GM13976 (cell line): Measurements from ENCODE around the gene RPL22.
A peak's percentile ranks its signal among the peaks of the same experiment; 100 is the strongest.
"Not testable (repeated sequence)": the region's sequence is repeated elsewhere in the genome, so short reads cannot be mapped to it uniquely, and the experiment has no call there.

Experiments
- DNase-seq: peaks from one replicate; pipeline ENCODE4 v3.0.0; 2012; ENCODE audit warnings: low spot score
- CTCF ChIP-seq: IDR thresholded peaks from 2 replicates; pipeline ENCODE4 v1.5.1; 2012; ENCODE audit warnings: borderline replicate concordance, mild to moderate bottlenecking; ENCODE audit not compliant: insufficient read depth; ENCODE audit errors: extremely low read depth, missing control alignments, control extremely low read depth
- in situ Hi-C: fragments of 300-500 bp; cut with MboI; formaldehyde crosslinking; loops from one replicate; pipeline ENCODE4 v1.12.0; 2022; ENCODE audit warnings: low sequenced_read_pairs, mixed read lengths, inconsistent platforms; ENCODE audit not compliant: unreplicated experiment

The RPL22 gene

GRCh38 chr1:6220236-6220635 lies 20.8 kb upstream of the RPL22 start:
- in situ Hi-C loops = no loop called here
- no peak for TF ChIP-seq CTCF
- no peak for DNase-seq

- in situ Hi-C loops, DNase-seq: not testable (repeated sequence)
These were observed 20.2 kb upstream of the RPL22 start for GRCh38 chr1:6219641-6220040.

GRCh38 chr1:6218375-6219164 lies 19.2 kb upstream of the RPL22 start:
- in situ Hi-C loops = no loop called here
- no peak for DNase-seq
- no peak for TF ChIP-seq CTCF

GRCh38 chr1:6212193-6212959 lies 13.0 kb upstream of the RPL22 start:
- no peak for TF ChIP-seq CTCF
- in situ Hi-C loops = no loop called here
- DNase-seq = peak; percentile 68

GRCh38 chr1:6211731-6212130 lies 12.3 kb upstream of the RPL22 start:
- DNase-seq = no peak
- in situ Hi-C loops = no loop called here
- no peak for TF ChIP-seq CTCF

- TF ChIP-seq CTCF = no peak
- in situ Hi-C loops = no loop called here
- no peak for DNase-seq
These were observed 11.4 kb upstream of the RPL22 start for GRCh38 chr1:6210591-6211355.
